Mucosa of descending colon (tissue), 3 donors: ENCODE data around the gene ARRDC3. TPM values are rescaled to one million over a fixed set of nuclear protein-coding genes. Genes with fewer than 3 reads are reported as not detected.
A peak's percentile ranks its signal among the peaks of the same experiment; 100 is the strongest.

Experiments used
- ATAC-seq: fragments of 200-7000 bp; cut with Tn5 transposase; one replicate; pipeline ENCODE4 v1.9.1; 2020; ENCODE audit warnings: mild to moderate bottlenecking, moderate library complexity
- DNase-seq, 3 donors: peaks; one replicate each; pipeline ENCODE4 v3.0.0-alpha.2; 2020
- H3K36me3 ChIP-seq: fragments of 200-600 bp; one replicate; pipeline ENCODE4 v1.8.0; 2021; ENCODE audit warnings: low read depth, mild to moderate bottlenecking
- H3K4me1 ChIP-seq: fragments of 200-600 bp; one replicate; pipeline ENCODE4 v1.8.0; 2021; ENCODE audit warnings: low read depth, mild to moderate bottlenecking
- H3K4me3 ChIP-seq: fragments of 200-600 bp; one replicate; pipeline ENCODE4 v1.8.0; 2021; ENCODE audit warnings: mild to moderate bottlenecking
- H3K9me3 ChIP-seq: fragments of 200-600 bp; one replicate; pipeline ENCODE4 v1.8.0; 2021; ENCODE audit warnings: mild to moderate bottlenecking
- intact Hi-C, 2 donors: fragments of 100-400 bp; cut with DNase I in 1 of 2; cut with micrococcal nuclease in 1 of 2; formaldehyde crosslinking; loops; one replicate each; pipeline versions ENCODE4 v1.11.0 to v1.11.1; 2022; cut with DNase I, micrococcal nuclease
- total RNA-seq, 3 donors: library from RNA; stranded (reverse); fragmentation: NEBNext Ultra II Directional in 2 of 3; extraction: Animal tissue kit (Norgen Biotek cat#: 25700) in 2 of 3; gene quantifications; one replicate each; pipeline versions ENCODE4 v1.2.1 to v1.2.4, GENCODE V29; 2021 to 2023
- TF ChIP-seq, protein P1 (sequence below): fragments of 200-600 bp; IDR thresholded peaks from one replicate; pipeline ENCODE4 v1.8.0; 2022; ENCODE audit warnings: antibody characterized with exemption, mild to moderate bottlenecking
- donor health status: DM: no; HTN: no; CAD: no; lungs with moderate emphysema.
- donor health status: DM: no; HTN: no; CAD: no.
- donor health status: DM: no; HTN: yes; CAD: no.

Gene ARRDC3
- total RNA-seq, 3 donors from 2014 or later: 32.5 to 39.6 (median 38.0) TPM

DNA sequence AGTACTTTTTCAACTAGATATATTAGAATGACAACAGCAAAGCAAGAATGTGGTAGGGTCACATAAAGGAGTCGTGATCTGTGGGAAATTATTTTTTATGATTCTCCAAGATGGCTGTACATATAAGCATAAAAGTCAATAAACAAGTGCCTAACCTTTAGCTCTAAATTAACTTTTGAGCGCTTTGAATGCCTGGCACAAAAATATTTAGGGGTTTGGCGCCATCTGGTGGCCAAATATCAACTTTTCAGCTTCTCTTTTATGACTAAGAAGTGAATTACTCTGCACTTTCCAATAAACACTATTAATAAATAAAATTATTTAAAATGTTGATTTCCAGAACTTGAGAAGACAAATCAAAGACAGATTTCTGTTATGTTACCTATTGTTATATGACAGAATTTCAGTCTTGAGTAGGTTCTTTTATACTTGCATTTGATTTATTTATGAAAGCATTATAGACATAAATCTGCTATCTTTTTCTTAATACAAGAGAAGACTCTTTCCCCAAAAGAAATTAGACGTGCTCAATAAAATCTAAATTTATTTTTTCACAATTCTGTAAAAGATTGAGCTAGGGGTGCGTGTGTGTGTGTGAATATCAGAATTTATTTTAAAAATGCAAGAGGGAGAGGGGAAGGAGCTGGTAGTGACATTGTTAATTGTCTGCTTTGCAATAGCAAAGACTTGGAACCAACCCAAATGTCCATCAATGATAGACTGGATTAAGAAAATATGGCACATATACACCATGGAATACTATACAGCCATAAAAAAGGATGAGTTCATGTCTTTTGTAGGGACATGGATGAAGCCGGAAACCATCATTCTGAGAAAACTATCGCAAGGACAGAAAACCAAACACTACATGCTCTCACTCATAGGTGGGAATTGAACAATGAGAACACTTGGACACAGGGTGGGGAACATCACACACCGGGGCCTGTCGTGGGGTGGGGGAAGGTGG lies 36.7 kb upstream of the ARRDC3 start:
- DNase-seq: peak in 2 of 3 donors; percentile 31 to 79
- intact Hi-C loops: loop anchor here (10.0 kb wide), 3 partner anchors 545 to 565 kb away; no protein-coding TSS in a partner anchor
- Histone ChIP-seq H3K9me3 (no peaks in the 10 kb centered on the region), H3K4me3 (no peak overlapping the region), H3K4me1 (no peaks in the 10 kb centered on the region), H3K36me3 (no peaks in the 10 kb centered on the region)
- ATAC-seq: peak; percentile 59
- TF ChIP-seq, protein P1, sequence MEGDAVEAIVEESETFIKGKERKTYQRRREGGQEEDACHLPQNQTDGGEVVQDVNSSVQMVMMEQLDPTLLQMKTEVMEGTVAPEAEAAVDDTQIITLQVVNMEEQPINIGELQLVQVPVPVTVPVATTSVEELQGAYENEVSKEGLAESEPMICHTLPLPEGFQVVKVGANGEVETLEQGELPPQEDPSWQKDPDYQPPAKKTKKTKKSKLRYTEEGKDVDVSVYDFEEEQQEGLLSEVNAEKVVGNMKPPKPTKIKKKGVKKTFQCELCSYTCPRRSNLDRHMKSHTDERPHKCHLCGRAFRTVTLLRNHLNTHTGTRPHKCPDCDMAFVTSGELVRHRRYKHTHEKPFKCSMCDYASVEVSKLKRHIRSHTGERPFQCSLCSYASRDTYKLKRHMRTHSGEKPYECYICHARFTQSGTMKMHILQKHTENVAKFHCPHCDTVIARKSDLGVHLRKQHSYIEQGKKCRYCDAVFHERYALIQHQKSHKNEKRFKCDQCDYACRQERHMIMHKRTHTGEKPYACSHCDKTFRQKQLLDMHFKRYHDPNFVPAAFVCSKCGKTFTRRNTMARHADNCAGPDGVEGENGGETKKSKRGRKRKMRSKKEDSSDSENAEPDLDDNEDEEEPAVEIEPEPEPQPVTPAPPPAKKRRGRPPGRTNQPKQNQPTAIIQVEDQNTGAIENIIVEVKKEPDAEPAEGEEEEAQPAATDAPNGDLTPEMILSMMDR: no peak

DNA sequence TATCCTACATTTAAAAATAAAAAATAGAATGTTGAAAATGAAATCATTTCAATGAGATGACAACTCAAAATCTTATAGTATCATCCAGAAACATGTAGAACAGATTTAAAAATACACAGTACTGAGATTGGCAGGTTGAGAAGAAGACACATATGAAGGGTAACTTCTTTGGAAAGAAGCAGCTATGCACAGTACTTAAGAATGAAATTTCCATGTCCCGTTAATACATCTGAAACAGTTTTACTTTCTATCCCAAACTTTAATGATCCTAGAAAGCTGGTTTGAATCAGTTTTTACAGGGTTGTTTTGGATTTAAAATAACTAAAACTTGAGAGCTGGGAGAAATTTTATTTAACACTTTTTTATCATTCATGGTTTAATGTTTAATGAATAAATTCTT lies 36.0 kb upstream of the ARRDC3 start:
- TF ChIP-seq, protein P1: no peak
- intact Hi-C loops: loop anchor here in 1 of 2 donors (10.0 kb wide), 1 partner anchor 544 kb away; no protein-coding TSS in a partner anchor
- ATAC-seq: no peak

DNA sequence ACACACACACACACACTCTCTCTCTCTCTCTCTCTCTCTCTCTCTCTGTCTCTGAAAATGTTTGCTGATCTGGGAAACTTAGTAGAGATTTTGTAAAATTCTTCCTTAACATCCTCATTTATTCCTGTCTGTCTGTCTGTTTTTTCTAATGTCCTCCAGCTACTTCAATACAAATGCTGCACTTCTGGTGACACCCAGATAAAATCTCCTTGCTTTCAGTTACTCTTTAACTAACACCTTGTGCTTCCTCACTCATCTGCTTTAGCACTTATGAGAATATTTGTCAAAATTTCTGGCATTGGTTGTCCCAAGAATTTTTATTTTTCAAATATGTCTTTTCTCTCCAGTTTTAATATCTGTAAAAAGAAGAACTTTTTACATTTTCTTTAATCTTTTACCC lies 35.0 kb upstream of the ARRDC3 start:
- no peak for ATAC-seq

More for the DNA sequence above, 36.0 kb upstream of the ARRDC3 start:
- H3K4me1 ChIP-seq: no peaks in the 10 kb centered on the region
- no peaks in the 10 kb centered on the region for H3K36me3 ChIP-seq
- H3K4me3 ChIP-seq: no peak overlapping the region
- H3K9me3 ChIP-seq: no peaks in the 10 kb centered on the region
- no peak for DNase-seq

DNA sequence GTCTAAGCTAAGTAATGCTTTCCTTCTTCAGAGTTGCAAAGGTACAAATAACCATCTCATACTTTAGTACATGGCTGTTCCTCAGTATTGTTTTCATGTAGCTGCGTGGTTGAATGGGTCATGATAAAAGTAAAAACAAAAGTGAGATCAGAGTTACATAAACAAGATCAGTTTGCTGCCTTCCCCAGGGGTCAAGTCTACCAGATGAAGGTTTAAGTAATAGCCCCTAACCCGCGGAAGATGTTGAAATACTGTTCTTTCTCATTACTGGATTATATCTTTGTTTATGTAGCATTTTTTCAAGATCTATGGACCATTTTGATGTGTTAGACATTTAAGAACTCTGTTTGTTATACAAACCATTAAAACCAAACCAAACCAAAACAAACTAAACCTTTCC lies 34.1 kb upstream of the ARRDC3 start:
- no peak for ATAC-seq
- Histone ChIP-seq H3K4me1 (no peaks in the 10 kb centered on the region), H3K36me3 (no peaks in the 10 kb centered on the region), H3K9me3 (no peaks in the 10 kb centered on the region), H3K4me3 (no peak overlapping the region)
- no peak for DNase-seq
- TF ChIP-seq, protein P1: no peak
- intact Hi-C loops: loop anchor here in 1 of 2 donors (10.0 kb wide), 1 partner anchor 542 kb away; no protein-coding TSS in a partner anchor

More for the DNA sequence above, 35.0 kb upstream of the ARRDC3 start:
- intact Hi-C loops: loop anchor here in 1 of 2 donors (10.0 kb wide), 1 partner anchor 543 kb away; no protein-coding TSS in a partner anchor
- Histone ChIP-seq H3K4me1 (no peaks in the 10 kb centered on the region), H3K36me3 (no peaks in the 10 kb centered on the region), H3K4me3 (no peak overlapping the region), H3K9me3 (no peaks in the 10 kb centered on the region)
- DNase-seq: no peak
- TF ChIP-seq, protein P1: no peak

DNA sequence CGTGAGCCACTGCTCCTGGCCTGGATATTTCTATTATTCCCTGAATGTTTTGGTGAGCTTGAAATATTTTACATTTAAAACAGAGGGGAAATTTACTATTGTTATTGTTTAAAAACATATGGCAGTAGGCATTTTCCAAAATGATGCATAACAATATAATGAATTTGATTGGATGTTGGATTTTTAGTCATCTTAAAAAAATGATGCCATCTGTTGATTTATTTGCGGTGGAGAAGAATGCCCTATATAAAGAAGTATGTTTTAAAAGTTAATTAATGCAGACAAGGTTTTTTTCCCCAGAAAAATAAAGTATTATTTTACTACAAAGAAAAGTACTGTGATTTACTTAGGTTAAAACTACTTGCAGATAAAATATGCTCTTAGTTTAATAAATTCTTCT lies 33.4 kb upstream of the ARRDC3 start:
- Histone ChIP-seq H3K9me3 (no peaks in the 10 kb centered on the region), H3K36me3 (no peaks in the 10 kb centered on the region), H3K4me3 (no peak overlapping the region), H3K4me1 (no peaks in the 10 kb centered on the region)
- ATAC-seq (no peak), DNase-seq (no peak)
- TF ChIP-seq, protein P1: no peak
- intact Hi-C loops: loop anchor here in 1 of 2 donors (10.0 kb wide), 1 partner anchor 542 kb away; no protein-coding TSS in a partner anchor
